AG09319 (cell line): ENCODE data around the gene ZC3H13.

Experiments used
- DNase-seq: peaks from one replicate; pipeline ENCODE4 v3.0.0-alpha.2; 2010; ENCODE audit warnings: low read depth; ENCODE audit errors: extremely low read depth
- TF ChIP-seq, protein P1 (sequence below): IDR thresholded peaks from 2 replicates; pipeline ENCODE4 v1.5.1; 2011; ENCODE audit warnings: low read depth, mild to moderate bottlenecking, inconsistent platforms, low read length, moderate library complexity

ZC3H13 gene

DNA sequence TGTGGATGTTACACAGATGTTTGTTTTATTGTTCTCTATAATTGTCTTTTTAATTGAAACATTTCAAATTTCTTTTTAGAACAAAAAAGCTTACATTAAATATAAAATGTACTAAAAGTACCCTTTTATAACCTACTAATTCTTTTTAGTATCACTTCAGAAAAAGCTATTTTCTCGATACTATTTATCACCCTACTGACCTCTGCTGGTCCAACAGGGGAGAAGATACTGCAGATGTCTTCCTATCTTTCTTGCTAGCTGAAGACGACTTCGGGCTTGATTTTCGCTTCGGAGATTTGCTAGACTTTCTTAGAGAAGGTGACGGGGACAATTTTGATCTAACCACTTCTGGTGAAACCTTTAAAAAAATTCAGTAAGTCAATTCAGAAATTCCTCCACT is 42.4 kb downstream of the ZC3H13 start:
- TF ChIP-seq, protein P1, sequence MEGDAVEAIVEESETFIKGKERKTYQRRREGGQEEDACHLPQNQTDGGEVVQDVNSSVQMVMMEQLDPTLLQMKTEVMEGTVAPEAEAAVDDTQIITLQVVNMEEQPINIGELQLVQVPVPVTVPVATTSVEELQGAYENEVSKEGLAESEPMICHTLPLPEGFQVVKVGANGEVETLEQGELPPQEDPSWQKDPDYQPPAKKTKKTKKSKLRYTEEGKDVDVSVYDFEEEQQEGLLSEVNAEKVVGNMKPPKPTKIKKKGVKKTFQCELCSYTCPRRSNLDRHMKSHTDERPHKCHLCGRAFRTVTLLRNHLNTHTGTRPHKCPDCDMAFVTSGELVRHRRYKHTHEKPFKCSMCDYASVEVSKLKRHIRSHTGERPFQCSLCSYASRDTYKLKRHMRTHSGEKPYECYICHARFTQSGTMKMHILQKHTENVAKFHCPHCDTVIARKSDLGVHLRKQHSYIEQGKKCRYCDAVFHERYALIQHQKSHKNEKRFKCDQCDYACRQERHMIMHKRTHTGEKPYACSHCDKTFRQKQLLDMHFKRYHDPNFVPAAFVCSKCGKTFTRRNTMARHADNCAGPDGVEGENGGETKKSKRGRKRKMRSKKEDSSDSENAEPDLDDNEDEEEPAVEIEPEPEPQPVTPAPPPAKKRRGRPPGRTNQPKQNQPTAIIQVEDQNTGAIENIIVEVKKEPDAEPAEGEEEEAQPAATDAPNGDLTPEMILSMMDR = peak; percentile 26
- DNase-seq = no peak

DNA sequence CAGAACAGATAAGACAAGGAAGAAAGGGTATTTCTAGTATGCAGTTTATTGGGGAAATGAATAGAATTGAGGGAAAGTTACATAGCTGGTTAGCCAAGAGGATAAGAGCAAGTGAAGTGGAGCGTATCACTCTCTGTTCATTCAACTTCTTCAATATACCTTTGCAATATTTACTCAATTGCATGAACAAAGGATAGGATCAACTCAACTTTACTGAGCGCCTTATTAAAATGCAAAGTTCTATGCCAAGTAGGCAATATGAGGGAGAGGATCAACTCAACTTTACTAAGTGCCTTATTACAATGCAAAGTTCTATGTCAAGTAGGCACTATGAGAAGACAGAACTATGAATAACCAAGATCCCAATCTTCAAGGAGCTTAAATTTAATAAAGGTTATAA is 43.9 kb downstream of the ZC3H13 start:
- TF ChIP-seq, protein P1 = no peak
- DNase-seq = no peak

DNA sequence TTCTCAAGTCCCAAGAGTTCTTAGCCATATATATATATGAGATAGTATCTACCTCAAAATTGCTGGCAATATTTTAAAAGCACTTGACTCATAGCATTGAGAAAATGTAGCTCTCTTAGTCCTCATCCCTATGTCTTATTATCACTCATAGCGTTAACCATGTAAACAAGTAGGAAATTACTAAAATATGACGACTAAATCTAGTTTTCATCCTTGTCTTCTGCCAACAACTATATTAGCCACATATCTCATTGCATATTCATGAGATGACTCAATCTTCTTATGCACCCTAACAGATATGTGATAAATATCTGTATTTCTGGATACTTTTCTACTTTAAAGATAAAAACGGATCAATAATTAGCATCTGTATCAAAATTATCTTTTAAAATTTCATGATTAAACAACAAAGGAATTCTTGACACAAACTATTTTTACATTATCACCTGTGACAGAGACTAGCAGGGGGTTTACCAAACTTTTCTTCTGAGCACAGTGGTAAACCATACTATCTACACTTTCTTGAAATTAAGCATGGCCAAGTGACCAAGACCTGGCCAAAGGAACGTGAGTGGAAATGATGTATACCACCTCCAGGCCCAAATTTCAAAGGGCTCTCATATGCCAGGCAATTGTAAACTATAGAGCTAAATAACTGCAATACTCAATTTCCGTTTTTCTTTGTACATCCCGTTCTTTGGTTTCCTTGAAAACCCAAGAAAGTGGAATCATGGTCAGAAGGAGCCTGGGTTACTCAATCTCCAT is 45.7 kb downstream of the ZC3H13 start:
- TF ChIP-seq, protein P1 = no peak
- no peak for DNase-seq

DNA sequence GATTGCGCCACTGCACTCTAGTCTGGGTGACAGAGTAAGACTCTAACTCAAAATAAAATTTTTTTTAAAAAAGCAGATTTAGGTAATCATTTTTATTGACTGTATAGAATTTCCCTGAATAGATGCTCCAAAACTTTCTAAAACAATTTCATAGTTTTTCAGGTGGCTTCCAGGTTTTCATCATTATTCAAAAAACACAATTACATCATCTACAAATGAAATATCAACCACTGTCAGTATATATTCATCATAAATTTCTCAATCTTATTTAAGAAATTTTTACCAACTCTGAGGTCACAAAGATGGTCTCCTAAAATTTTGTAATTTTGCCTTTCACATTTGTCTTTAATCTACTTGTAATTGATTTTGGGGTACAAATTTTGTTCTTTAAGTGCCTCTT is 48.1 kb downstream of the ZC3H13 start:
- no peak for DNase-seq
- TF ChIP-seq, protein P1 = no peak

DNA sequence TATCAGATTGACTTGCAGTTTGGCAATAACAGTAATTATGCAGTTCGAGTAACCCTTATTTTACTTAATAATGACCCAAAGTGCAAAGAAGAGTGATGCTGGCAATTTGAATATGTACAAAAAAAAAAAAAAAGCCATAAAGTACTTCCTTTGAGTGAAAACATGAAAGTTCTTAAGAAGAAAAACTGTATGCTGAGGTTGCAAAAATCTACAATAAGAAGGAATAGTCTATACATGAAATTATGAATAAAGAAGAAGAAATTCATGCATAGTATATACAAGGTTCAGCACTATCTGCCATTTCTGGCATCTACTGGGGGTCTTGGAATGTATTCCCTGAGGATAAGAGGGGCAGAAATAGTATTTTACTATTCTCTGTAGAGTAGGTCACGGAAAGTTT is 55.9 kb downstream of the ZC3H13 start:
- no peak for DNase-seq

DNA sequence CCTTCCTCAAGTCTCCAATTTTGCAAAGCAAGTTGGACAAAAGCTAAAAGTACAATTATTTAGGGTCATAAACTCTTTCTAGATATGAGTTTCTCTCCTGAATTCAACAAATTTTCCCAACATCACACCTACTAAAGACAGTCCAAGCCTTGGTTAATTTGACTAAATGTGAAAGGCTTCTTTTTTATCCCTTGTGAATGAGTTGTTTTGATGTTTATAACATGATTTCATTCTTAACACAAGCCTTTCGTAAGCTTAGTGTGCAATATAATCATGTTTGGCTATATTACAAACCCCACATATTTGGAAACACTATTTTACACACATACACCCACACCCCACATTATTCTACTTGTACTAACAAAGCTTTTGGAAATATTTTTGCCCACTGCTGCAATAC is 57.3 kb downstream of the ZC3H13 start:
- no peak for DNase-seq
- TF ChIP-seq, protein P1 = no peak

More for the DNA sequence above, 55.9 kb downstream of the ZC3H13 start:
- TF ChIP-seq, protein P1 = no peak

DNA sequence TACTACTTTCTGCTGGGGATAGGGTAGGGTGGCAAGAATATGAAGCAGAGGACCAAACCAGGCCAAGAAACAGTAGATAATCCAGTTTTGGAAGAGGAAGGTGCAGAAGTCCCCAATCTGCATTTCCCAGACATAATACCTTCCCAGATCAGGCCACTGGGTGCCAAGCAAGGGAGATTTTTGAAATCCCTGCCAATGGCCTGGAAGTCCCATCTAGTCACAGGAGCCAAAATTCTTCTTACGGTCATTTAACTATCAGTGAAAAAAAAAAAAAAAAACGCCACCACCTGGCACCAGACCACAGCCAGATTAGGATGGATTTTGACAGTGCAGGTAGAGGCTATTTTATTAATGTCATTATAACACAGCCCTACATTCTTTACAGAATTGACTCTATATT is 57.8 kb downstream of the ZC3H13 start:
- TF ChIP-seq, protein P1 = no peak
- no peak for DNase-seq
